NCI-H82 (cell line): ENCODE results near the gene MON1A.

Source experiments
- DNase-seq: peaks from one replicate; lab custom pipeline; 2025; lab: John Stamatoyannopoulos, UW

Gene MON1A

DNA sequence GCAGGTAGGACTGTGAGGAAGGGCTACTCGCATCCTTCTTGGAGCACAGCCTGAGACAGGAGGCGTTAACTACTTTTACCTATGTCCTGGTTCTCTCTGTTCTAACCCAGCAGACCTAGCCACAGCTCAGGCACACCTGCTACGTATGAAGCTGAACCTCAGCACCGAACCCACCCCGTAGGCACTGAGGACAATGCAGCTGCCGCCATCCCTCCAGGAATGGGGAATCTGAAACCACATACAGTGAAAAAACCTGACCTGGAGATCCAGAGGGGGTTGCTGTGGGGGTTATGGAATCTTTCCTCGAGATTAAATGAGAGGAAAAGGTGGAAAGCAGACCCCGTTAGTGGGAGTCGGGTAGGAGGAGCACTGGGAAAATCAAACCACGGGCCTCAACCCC, 40.3 kb downstream of the MON1A start:
- DNase-seq, result no peak

DNA sequence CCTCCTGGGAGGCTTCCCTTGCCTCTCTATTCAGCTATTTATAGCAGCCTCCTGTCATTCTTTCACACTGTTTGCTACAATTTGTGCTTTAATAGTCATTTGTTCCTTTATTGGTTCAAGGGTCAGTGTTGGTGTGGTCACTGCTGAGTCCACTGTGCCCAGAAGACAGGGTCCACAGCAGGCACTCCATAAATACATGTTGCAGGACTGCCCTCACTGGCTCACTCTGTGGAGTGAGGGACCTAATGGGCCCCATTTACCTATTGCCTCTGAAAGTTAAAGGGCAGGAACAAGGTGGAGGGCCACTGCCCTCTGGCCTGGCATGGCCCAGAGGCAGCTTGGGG, 42.7 kb downstream of the MON1A start:
- DNase-seq, result no peak

DNA sequence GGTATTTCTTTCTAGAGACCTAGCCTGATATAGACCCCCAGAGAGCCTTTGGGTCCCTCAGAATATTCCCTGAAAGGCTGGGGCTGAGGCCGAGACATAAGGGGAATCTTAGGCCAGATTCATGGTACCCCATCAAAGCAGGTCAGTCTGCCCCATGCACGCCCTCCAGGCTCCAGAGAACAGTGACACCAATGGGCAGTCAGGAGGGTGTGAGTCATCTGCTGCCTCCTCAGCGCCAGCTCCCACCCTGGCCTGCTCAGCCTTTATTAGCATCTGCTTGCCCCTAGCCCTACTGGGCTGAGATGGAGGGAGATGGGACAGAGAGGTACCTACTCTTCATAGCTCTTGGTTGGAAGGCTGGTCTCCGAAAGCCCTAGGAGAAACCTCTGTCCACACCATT, 45.6 kb downstream of the MON1A start:
- no peak for DNase-seq

DNA sequence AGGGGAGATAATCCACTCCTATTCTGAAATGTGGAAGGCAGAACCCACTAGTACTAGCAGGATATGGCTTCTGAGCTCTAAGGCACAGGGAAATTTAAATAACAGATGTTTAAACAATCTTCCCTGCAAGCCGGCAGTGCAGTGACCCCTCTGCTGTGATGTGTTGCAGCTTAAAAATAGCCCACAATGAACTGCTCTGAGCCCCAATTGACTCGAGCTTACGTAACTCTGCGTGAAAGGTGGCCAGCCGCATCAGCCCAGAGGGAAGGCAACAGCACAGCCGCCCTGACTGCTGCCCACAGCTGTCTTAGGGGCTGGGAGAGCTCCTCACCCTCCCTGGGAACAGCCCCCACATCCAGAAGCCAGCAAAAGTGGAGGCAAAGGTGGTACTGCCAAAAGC, 47.4 kb downstream of the MON1A start:
- no peak for DNase-seq

GRCh38 chr3:49880581-49881315, 48.9 kb downstream of the MON1A start:
- DNase-seq, result peak; percentile 84

GRCh38 chr3:49879721-49880120, 49.9 kb downstream of the MON1A start:
- DNase-seq, result no peak

DNA sequence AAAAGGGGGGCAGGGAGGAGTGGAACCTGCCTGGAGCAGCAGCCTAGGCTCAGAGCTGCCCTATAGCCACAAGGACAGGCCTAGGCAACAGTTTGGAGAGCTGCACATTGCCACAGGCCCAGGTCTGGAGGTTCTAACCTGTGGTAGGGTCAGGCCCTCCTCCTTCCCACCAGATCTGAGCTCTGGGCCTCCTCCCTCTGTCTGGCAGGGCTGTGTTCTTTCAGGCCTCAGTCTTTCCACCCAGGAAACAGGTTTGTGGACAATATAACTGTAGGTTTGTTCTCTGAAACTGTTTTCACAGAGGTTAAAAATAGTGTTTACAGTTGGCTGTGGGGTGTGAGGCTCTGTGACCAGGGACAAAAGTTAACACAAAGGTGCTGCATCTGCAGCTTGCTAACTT, 50.9 kb downstream of the MON1A start:
- no peak for DNase-seq

GRCh38 chr3:49877716-49878115, 51.9 kb downstream of the MON1A start:
- DNase-seq, result peak; percentile 40

GRCh38 chr3:49876567-49876966, 53.0 kb downstream of the MON1A start:
- DNase-seq, result no peak

DNA sequence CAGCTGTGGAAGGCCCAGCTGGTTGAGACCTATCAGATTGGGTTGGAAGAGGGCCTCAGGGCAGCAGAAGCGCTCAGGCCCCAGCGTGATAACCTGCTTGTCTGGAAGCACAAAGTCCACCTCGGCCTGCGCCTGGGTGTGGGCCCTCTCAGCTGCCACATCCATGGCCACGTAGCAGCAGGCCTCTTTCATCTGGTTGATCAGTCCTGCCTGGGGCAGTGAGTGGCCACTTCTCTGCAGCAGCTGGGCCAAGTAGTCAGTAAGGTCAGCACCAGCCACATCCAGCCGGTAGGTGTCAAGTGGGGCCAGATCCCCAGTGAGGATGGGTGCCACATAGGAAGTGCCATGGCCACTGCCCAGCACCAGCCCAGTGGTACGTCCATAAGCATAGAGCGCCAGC, 56.0 kb downstream of the MON1A start:
- DNase-seq, result no peak

DNA sequence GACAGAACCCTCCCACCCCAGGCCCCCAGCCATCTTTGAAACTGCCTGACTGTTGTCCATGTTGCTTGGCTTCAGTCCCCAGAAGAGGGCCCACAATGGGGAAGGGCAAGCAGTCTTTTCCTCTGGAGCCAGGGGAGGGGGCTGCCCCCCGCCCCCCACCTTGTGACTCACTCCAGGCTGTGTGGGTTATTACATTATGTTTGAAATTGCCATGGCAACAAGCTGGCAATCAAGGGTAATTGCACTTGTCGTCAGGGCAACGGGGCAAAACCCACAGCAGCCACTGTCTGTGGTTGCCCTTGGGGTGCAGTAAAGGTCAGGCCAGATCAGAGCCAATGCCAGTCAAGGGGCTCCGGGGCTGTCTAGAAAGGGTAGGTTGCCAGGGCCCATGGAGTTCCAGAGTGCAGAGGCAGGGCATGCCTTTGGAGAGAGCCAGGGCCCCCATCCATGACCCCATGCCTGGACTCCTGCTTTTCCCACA, 56.8 kb downstream of the MON1A start:
- DNase-seq, result no peak

DNA sequence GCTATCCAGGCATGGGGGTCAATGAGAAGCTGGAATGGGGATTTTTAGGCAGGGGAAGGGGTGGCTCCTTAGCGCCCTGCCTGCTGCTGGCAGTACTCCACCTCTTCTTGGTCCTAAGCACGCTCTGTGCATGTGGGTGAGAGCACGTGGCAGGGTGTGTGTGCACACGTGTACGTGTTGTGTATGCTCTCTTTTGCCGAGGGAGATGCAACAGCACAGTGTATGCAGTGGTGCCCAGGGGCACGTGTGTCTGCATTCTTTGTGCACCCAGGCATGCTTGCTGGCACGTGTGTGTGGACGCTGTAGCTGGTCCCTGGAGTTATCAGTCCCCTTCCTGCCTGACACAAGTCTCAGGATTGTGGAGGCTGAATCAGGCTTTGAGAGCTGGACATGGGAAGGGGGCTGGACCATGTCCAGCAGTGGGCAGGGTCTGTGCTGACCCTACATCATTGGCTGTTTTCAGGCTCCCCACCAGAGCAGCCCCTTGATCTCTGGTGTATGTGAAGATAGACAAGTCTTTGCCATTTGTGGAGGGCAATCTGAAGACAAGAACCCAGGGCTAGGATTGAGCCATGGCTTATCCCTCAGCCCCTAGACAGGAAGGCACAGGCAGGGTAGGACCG, 58.0 kb downstream of the MON1A start:
- DNase-seq, result no peak

GRCh38 chr3:49869525-49870126, 60.0 kb downstream of the MON1A start, which contains the start of gene CAMKV:
TSS of gene CAMKV (minus strand) at chr3:49869906. CDS start at chr3:49862388, 7,518 bp downstream.
- peak; percentile 83 for DNase-seq

GRCh38 chr3:49868862-49869466, 60.6 kb downstream of the MON1A start:
- DNase-seq, result peak; percentile 59

DNA sequence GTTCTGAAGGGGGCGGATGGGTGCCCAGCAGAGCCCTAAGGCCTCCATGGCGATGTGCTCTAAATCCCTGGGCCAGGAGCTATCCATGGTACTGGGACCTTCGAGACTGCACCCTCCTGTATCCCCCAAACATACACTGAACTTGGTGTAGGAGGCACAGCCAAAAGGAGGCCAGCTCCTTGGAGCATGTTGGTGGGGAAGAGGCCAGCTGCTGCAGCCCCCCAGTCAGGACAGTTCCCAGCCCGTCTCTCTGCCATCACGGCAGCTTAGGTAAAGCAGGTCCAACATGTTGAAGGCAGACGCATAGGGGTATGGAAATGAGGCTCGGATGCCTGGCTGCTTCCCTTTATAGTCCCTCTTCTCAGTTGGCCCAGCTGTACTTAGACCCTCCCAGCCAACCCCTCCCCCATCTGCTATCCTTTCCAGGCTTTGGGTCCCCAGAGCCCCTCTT, 61.7 kb downstream of the MON1A start:
- DNase-seq, result peak; percentile 90

DNA sequence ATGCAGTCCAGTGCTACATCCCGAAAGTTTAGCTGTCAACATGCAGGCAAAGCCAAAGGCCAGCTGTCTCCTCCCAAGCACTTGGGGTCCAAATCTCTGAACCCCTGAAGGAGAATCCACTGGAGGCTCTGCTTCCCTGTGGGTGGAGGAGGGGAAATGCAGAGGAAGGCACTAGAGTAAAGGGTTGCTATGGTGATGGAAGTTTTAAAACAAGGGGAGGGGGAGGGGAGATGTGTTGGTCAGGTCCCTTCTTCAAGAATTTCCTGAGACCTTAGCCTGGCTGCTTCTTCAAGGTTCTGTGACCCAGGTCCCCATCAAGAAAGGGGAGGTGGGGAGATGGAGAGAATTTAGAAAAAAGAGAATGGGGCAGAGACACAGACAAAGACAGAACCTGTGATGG, 62.2 kb downstream of the MON1A start:
- no peak for DNase-seq

DNA sequence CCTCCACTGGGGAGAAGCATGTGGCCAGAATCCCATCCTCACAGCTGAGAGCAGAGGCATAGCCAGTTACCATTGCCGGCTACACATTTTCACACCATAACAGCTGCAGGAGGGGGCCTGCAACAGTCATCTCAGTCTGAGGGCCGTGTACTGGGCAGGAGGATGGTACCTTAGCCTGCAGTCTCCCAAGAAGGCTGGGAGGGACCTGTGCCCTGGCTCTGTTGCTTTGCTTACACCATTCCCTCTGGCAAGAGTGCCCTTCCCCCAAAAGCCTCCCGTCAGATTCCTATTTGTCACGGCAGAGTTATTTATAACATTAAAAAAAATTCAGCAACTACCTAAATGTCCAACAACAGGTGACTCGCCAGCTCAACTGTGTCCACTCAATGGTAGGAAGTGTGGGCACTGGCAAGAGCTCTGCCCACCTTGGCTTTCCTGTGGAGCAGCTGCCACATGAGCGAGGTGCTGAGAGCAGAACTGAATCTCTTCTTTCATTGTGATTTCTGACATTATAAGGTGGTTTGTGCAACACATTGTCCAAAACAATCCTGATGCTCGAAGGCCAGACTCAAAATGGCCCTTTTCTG, 64.3 kb downstream of the MON1A start:
- no peak for DNase-seq

GRCh38 chr3:49864505-49864904, 65.1 kb downstream of the MON1A start:
- no peak for DNase-seq

DNA sequence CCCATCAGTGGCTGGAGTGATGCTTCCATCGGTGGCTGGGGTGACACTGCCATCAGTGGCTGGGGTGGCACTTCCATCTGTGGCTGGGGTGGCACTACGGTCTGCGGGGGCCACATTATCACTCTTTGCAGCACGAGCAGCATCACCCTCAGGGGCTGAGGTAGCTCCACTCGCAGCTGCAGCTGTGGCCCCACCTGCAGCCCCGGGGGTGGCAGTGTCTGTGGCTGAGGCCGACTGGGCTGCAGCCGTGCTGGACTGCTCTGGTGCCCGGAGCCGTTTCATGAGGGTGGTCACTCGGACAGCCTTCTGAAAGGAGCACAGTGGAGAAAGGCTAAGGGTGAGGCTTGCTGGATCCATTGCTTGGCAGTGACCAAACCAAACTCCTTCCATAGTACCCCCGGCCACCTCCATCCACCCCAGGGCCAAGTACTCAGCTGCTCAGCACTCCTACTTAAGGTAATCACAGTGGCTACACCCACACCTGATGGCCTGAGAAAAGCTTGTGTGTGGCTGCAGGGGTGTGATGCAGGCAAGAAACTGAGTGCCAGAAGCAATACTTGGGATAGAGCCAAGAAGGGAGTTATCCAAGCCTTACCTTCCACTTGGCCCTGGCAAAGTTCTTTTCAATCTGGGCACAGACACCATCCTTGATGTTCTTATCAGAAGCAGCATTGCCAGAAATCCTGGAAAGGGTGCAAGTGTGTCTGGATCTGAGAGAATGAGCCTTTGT, 69.9 kb downstream of the MON1A start:
- DNase-seq, result no peak
